GM12878 (cell line): Measurements from ENCODE around the gene PPP2R5C. TPM values are rescaled to one million over a fixed set of nuclear protein-coding genes. Genes with fewer than 3 reads are reported as not detected.

ENCODE experiments used
- ATAC-seq: fragments of 200-7000 bp; cut with Tn5 transposase; 3 replicates; pipeline ENCODE4 v1.9.1; 2020; ENCODE audit warnings: mild to moderate bottlenecking, moderate library complexity
- BruUV-seq: library from RNA; stranded (reverse); fragments of 400-500 nt; replicated peaks from 2 replicates; lab custom pipeline; 2021; lab: Mats Ljungman, UMichigan
- CTCF ChIA-PET: fragments of 300-600 bp; sonication (Branson Sonifier 250); formaldehyde crosslinking; extraction: SDS; loops from one replicate; lab custom pipeline; 2021; ENCODE audit warnings: inconsistent platforms; lab: Yijun Ruan, JAX
- POLR2A ChIA-PET: fragments of 350-600 bp; formaldehyde crosslinking; extraction: SDS; loops from one replicate; lab custom pipeline; 2021; ENCODE audit warnings: inconsistent platforms; lab: Charles Lee
- RAD21 ChIA-PET: fragments of 300-600 bp; sonication (Branson Sonifier 250); formaldehyde crosslinking; loops from one replicate; lab custom pipeline; 2023; ENCODE audit warnings: antibody characterized with exemption; ENCODE audit not compliant: unreplicated experiment; lab: Charles Lee
- SMC1A ChIA-PET: fragments of 300-600 bp; sonication (Branson Sonifier 250); formaldehyde crosslinking; loops from one replicate; lab custom pipeline; 2023; ENCODE audit not compliant: unreplicated experiment, uncharacterized antibody; lab: Charles Lee
- DNase-seq: peaks from one replicate; pipeline ENCODE4 v3.0.0-alpha.2; 2011; ENCODE audit warnings: low read depth, low spot score
- FAIRE-seq: peaks from 3 replicates; lab custom pipeline; 2011; peaks lifted over from hg19 to GRCh38; lab: Jason Lieb, UNC
- H2AFZ ChIP-seq: 2 replicates; pipeline ENCODE4 v1.6.0; 2011; ENCODE audit warnings: low read depth, low read length, control low read depth; ENCODE audit not compliant: control insufficient read depth
- H3K27ac ChIP-seq: 2 replicates; pipeline ENCODE4 v1.5.1; 2011; ENCODE audit warnings: control low read depth; ENCODE audit not compliant: control insufficient read depth, insufficient read depth
- H3K27me3 ChIP-seq, 2 experiments: replicated peaks in 1 of 2; 2 replicates each; pipeline versions ENCODE4 v1.6.0 to v1.6.1; 2011; ENCODE audit warnings: low read length in 1 of 2; ENCODE audit not compliant: control insufficient read depth in 2 of 2, insufficient read depth in 2 of 2
- H3K36me3 ChIP-seq, 2 experiments: 2 replicates each; pipeline ENCODE4 v1.5.1; 2011; ENCODE audit warnings: low read length in 1 of 2; ENCODE audit not compliant: control insufficient read depth in 2 of 2, insufficient read depth in 2 of 2
- H3K4me1 ChIP-seq: 2 replicates; pipeline ENCODE4 v1.6.1; 2011; ENCODE audit warnings: mild to moderate bottlenecking, low read length, moderate library complexity, mixed read lengths; ENCODE audit not compliant: control insufficient read depth, insufficient read depth
- H3K4me2 ChIP-seq: 2 replicates; pipeline ENCODE4 v1.6.0; 2011; ENCODE audit warnings: control low read depth; ENCODE audit not compliant: control insufficient read depth, insufficient read depth
- H3K4me3 ChIP-seq: fragments of 200-600 bp; sonication (generic); 2 replicates; pipeline ENCODE4 v1.5.1; 2016
- H3K79me2 ChIP-seq: 2 replicates; pipeline ENCODE4 v1.6.0; 2011; ENCODE audit warnings: low read length; ENCODE audit not compliant: control insufficient read depth, insufficient read depth
- H3K9ac ChIP-seq: 2 replicates; pipeline ENCODE4 v1.8.0; 2011; ENCODE audit warnings: low read length, control low read depth, mixed read lengths; ENCODE audit not compliant: control insufficient read depth, insufficient read depth
- H3K9me3 ChIP-seq: replicated peaks from 3 replicates; pipeline ENCODE4 v1.5.1; 2011; ENCODE audit warnings: mild to moderate bottlenecking, low read length; ENCODE audit not compliant: control insufficient read depth, insufficient read depth
- H4K20me1 ChIP-seq: 2 replicates; pipeline ENCODE4 v1.6.0; 2011; ENCODE audit not compliant: control insufficient read depth, insufficient read depth
- ATF2 ChIP-seq: IDR thresholded peaks from 2 replicates; pipeline ENCODE4 v1.6.1; 2012; ENCODE audit warnings: low read length, inconsistent platforms
- CEBPB ChIP-seq, 2 experiments: fragments of 150-350 bp in 1 of 2; IDR thresholded peaks; 2 replicates each; pipeline ENCODE4 v1.6.1; 2012 to 2014; ENCODE audit warnings: low read depth in 2 of 2, low read length in 2 of 2, borderline replicate concordance in 1 of 2, inconsistent platforms in 1 of 2
- JUND ChIP-seq: IDR thresholded peaks from 2 replicates; pipeline ENCODE4 v1.6.1; 2012; ENCODE audit warnings: low read depth, mild to moderate bottlenecking, low read length, improper control_type of control experiment, moderate library complexity
- KAT2A ChIP-seq: conservative IDR thresholded peaks from 2 replicates; pipeline ENCODE4 v1.6.1; 2011; ENCODE audit warnings: low read depth, low read length; ENCODE audit not compliant: control insufficient read depth
- LARP7 ChIP-seq: fragments of 450-650 bp; IDR thresholded peaks from 2 replicates; pipeline ENCODE4 v1.6.1; 2017; ENCODE audit warnings: mild to moderate bottlenecking
- MTA2 ChIP-seq: fragments of 450-650 bp; IDR thresholded peaks from 2 replicates; pipeline ENCODE4 v1.6.1; 2016; ENCODE audit warnings: low read depth, mild to moderate bottlenecking, moderate library complexity
- NKRF ChIP-seq: fragments of 450-650 bp; conservative IDR thresholded peaks from 2 replicates; pipeline ENCODE4 v1.6.1; 2017; ENCODE audit warnings: mild to moderate bottlenecking, moderate library complexity
- RUNX3 ChIP-seq: IDR thresholded peaks from 2 replicates; pipeline ENCODE4 v1.6.1; 2012; ENCODE audit warnings: low read length, inconsistent platforms
- TCF12 ChIP-seq: IDR thresholded peaks from 2 replicates; pipeline ENCODE4 v1.6.1; 2011; ENCODE audit warnings: low read depth, mild to moderate bottlenecking, low read length
- ZBED1 ChIP-seq: IDR thresholded peaks from 2 replicates; pipeline ENCODE4 v1.6.1; 2016; ENCODE audit warnings: borderline replicate concordance
- WGBS: methylation state at CpG from one replicate; pipeline ENCODE4 v1.1.6; 2016; ENCODE audit warnings: low lambda C conversion rate; ENCODE audit not compliant: insufficient replicate concordance, insufficient coverage; ENCODE audit errors: missing lambda C conversion rate; 5-methylcytosine and 5-hydroxymethylcytosine counted together
- in situ Hi-C: fragments of 300-500 bp; cut with MboI; formaldehyde crosslinking; loops from 9 replicates; pipeline ENCODE4 v1.14.3; 2018; ENCODE audit warnings: mixed read lengths
- intact Hi-C: fragments of 100-400 bp; cut with micrococcal nuclease; formaldehyde crosslinking; loops from one replicate; pipeline ENCODE4 v1.14.2; 2022; ENCODE audit not compliant: unreplicated experiment
- polyA plus RNA-seq, 11 experiments: library from polyadenylated mRNA; depleted of rRNA in 4 of 11; unstranded in 6 of 11; stranded (reverse) in 5 of 11; fragments of >200 nt; fragmentation: Nextera tagmentation in 4 of 11; fragmentation: Illumina TruSeq in 1 of 11; extraction: Ambion mirVana in 4 of 11; extraction: Trizol in 1 of 11; gene quantifications; 1 replicate in 1 of 11; 2 replicates in 10 of 11; pipeline versions ENCODE4 v1.2.1 to v1.2.3, GENCODE V29; 2011 to 2016; ENCODE audit warnings: inconsistent platforms in 2 of 11, missing spikeins in 2 of 11, low read depth in 1 of 11
- total RNA-seq, 4 experiments: library from RNA; depleted of rRNA in 3 of 4; stranded (reverse); fragments of >200 nt in 3 of 4; fragmentation: Illumina TruSeq in 1 of 4; extraction: Trizol in 1 of 4; gene quantifications; 2 replicates each; pipeline versions ENCODE4 v1.2.1 to v1.2.3, GENCODE V29; 2013 to 2021

Gene PPP2R5C
- total and polyA plus RNA-seq, 10 of the 15 experiments (the other 5 are each of a cell fraction or from before 2014, with no cell fraction given), result 106 to 199 (median 144) TPM

GRCh38 chr14:101945171-101945570, 183.7 kb downstream of the PPP2R5C start (continued):
- TF ChIP-seq ATF2 (no peak), KAT2A (no peak)
- TF ChIP-seq, all 136 proteins: peak for 0

GRCh38 chr14:101947577-101947903, 186.0 kb downstream of the PPP2R5C start:
- peak overlapping the region; percentile 99 for H3K4me3 ChIP-seq
- peak; percentile 35 for ATAC-seq
- no peak for DNase-seq
- peak overlapping the region; percentile 89 for H3K9ac ChIP-seq
- H3K27me3 ChIP-seq, result no peaks in the 10 kb centered on the region
- TSS peak; percentile 99 for BruUV-seq
- H3K79me2 ChIP-seq, result peaks cover 10% of the 10 kb centered on the region
- H3K4me2 ChIP-seq, result peak overlapping the region; percentile 78
- no peaks in the 10 kb centered on the region for H3K9me3 ChIP-seq
- H3K27ac ChIP-seq, result peak overlapping the region; percentile 83
- H2AFZ ChIP-seq, result peak overlapping the region; percentile 59
- in situ Hi-C loops, result no loop called here
- no peak for FAIRE-seq
- ChIA-PET RAD21 (interaction anchor here (1.1 to 2.2 kb wide), 3 partner anchors 13 to 241 kb away, joined by 3 to 11 read pairs (median 7); no protein-coding TSS in a partner anchor), SMC1A (interaction anchor here (0.7 to 2.8 kb wide), 4 partner anchors 10 to 177 kb away, joined by 3 to 16 read pairs (median 8); no protein-coding TSS in a partner anchor), POLR2A (interaction anchor here (0.6 to 2.6 kb wide), 5 partner anchors 103 to 403 kb away, joined by 3 to 11 read pairs (median 4); no protein-coding TSS in a partner anchor), CTCF (interaction anchor here (1.0 to 10.0 kb wide), 5 partner anchors 13 to 370 kb away, joined by 3 to 80 read pairs (median 8); no protein-coding TSS in a partner anchor)
- intact Hi-C loops, result loop anchor here (5.0 to 10.0 kb wide), 3 partner anchors 103 to 370 kb away; partner anchors contain the start of gene ZNF839
- no peaks in the 10 kb centered on the region for H3K36me3 ChIP-seq
- peaks cover 2% of the 10 kb centered on the region; the same call in 1 of the 2 replicates for H3K4me1 ChIP-seq
- WGBS, result 24% methylated on average over 8 of the region's 8 CpGs
- TF ChIP-seq ZBED1 (0 out of 2 replicates have a peak, but pooled peaks have one; percentile 18), MTA2 (peak; percentile 28; the same call in 1 of the 2 replicates), RUNX3 (peak; percentile 13), LARP7 (0 out of 2 replicates have a peak, but pooled peaks have one; percentile 50), CEBPB (IDR thresholded peaks at IDR 0.05; ENCODE audit: borderline replicate concordance in 1 of 2, low read depth in 2 of 2, low read length in 2 of 2) (no peak), JUND (0 out of 2 replicates have a peak, but pooled peaks have one; percentile 16), NKRF (peak; percentile 75), TCF12 (no peak)
- no peaks in the 10 kb centered on the region for H4K20me1 ChIP-seq
